GM18502 (cell line): ENCODE data around the gene ATOH8.
A peak's percentile ranks its signal among the peaks of the same experiment; 100 is the strongest.
"Not testable (repeated sequence)": the region's sequence is repeated elsewhere in the genome, so short reads cannot be mapped to it uniquely, and the experiment has no call there.

ENCODE experiments used
- ATAC-seq: cut with Tn5 transposase; IDR thresholded peaks from one replicate; pipeline ENCODE4 v1.9.1; 2021; ENCODE audit warnings: mild to moderate bottlenecking; ENCODE audit not compliant: unreplicated experiment, poor library complexity

ATOH8 gene

GRCh38 chr2:85813211-85813981 lies 59.6 kb downstream of the ATOH8 start:
- no peak for ATAC-seq

- peak; percentile 68 for ATAC-seq
Measured at GRCh38 chr2:85813982-85814801, 60.4 kb downstream of the ATOH8 start.

- no peak for ATAC-seq
Measured at GRCh38 chr2:85814802-85815550, 61.2 kb downstream of the ATOH8 start.

- no peak for ATAC-seq
Measured at GRCh38 chr2:85819811-85820510, 66.2 kb downstream of the ATOH8 start.

GRCh38 chr2:85822766-85823165 lies 69.0 kb downstream of the ATOH8 start:
- ATAC-seq, result no peak

GRCh38 chr2:85823951-85824350 lies 70.2 kb downstream of the ATOH8 start:
- no peak for ATAC-seq

- ATAC-seq, result peak; percentile 73
Measured at GRCh38 chr2:85826990-85827878, 73.4 kb downstream of the ATOH8 start.

GRCh38 chr2:85827879-85828569 lies 74.2 kb downstream of the ATOH8 start:
- no peak for ATAC-seq

GRCh38 chr2:85828725-85829124 lies 74.9 kb downstream of the ATOH8 start:
- ATAC-seq, result no peak

- not testable (repeated sequence) for ATAC-seq
Measured at GRCh38 chr2:85829394-85829793, 75.6 kb downstream of the ATOH8 start.

GRCh38 chr2:85830645-85831044 lies 76.9 kb downstream of the ATOH8 start:
- no peak for ATAC-seq

- no peak for ATAC-seq
Measured at GRCh38 chr2:85831735-85832134, 77.9 kb downstream of the ATOH8 start.

- no peak for ATAC-seq
Measured at GRCh38 chr2:85834466-85834865, 80.7 kb downstream of the ATOH8 start.
